NB4 (cell line): ENCODE data around the gene DAPL1.

Experiments
- CTCF ChIP-seq: IDR thresholded peaks from one replicate; pipeline ENCODE4 v1.5.1; 2012; ENCODE audit warnings: low read depth, low read length
- MYC ChIP-seq: IDR thresholded peaks from 2 replicates; pipeline ENCODE4 v1.6.1; 2011; ENCODE audit warnings: low read depth, low read length
- POLR2A ChIP-seq: IDR thresholded peaks from 2 replicates; pipeline ENCODE4 v1.6.1; 2011; ENCODE audit warnings: mild to moderate bottlenecking; ENCODE audit not compliant: insufficient read length; ENCODE audit errors: extremely low read depth

- no peak for TF ChIP-seq CTCF
- no peak for TF ChIP-seq MYC
- TF ChIP-seq POLR2A = no peak
Measured at GRCh38 chr2:158818511-158818910, 23.4 kb downstream of the DAPL1 start.
